ENCODE results near the gene SPRR2E.
"Not testable (repeated sequence)": the region's sequence is repeated elsewhere in the genome, so short reads cannot be mapped to it uniquely, and the experiment has no call there.

The SPRR2E gene

GRCh38 chr1:153125536-153125935 is 31.2 kb upstream of the SPRR2E start:
- H3K27ac ChIP-seq (ENCODE audit: low read length): no peak overlapping the region
- TF ChIP-seq EZH2phosphoT487 (IDR thresholded peaks at IDR 0.05; ENCODE audit: low read length) (no peak), EZH2 (optimal IDR thresholded peaks at IDR 0.05; ENCODE audit: low read depth, low read length) (no peak), CTCF (IDR thresholded peaks at IDR 0.05; ENCODE audit: low read length) (no peak)
- H3K4me2 ChIP-seq (ENCODE audit: low read depth, low read length): no peak overlapping the region
- DNase-seq: no peak
- H3K27me3 ChIP-seq (replicated peaks; ENCODE audit: insufficient read depth, low read length): no peaks in the 10 kb centered on the region
- no peaks in the 10 kb centered on the region for H3K9me3 ChIP-seq (replicated peaks; ENCODE audit: insufficient read depth, low read length)
- H3K9ac ChIP-seq (ENCODE audit: low read length): no peak overlapping the region
- H3K4me1 ChIP-seq (ENCODE audit: low read length): peaks cover 12% of the 10 kb centered on the region; the same call in 1 of the 2 replicates
- no peaks in the 10 kb centered on the region for H3F3A ChIP-seq (ENCODE audit: insufficient read depth, low read length)
- no peak overlapping the region for H2AFZ ChIP-seq (ENCODE audit: low read length)
- no peaks in the 10 kb centered on the region for H4K20me1 ChIP-seq (ENCODE audit: insufficient read depth, low read length)
- no peaks in the 10 kb centered on the region; the same call in 1 of the 2 replicates for H3K36me3 ChIP-seq (replicated peaks; ENCODE audit: insufficient read depth, low read length)
- no peaks in the 10 kb centered on the region for H3K79me2 ChIP-seq (ENCODE audit: low read length)
- no peaks in the 10 kb centered on the region for H3K9me2 ChIP-seq (replicated peaks; ENCODE audit: insufficient read depth, low read length)
- H3K4me3 ChIP-seq (ENCODE audit: low read length): no peak overlapping the region

GRCh38 chr1:153123793-153124192 is 29.5 kb upstream of the SPRR2E start:
- DNase-seq; H2AFZ ChIP-seq (ENCODE audit: low read length); H3K9me2 ChIP-seq (replicated peaks; ENCODE audit: insufficient read depth, low read length); H3K36me3 ChIP-seq (replicated peaks; ENCODE audit: insufficient read depth, low read length); H3K79me2 ChIP-seq (ENCODE audit: low read length); H3K9ac ChIP-seq (ENCODE audit: low read length); H3K27ac ChIP-seq (ENCODE audit: low read length); H3K9me3 ChIP-seq (replicated peaks; ENCODE audit: insufficient read depth, low read length); H3K27me3 ChIP-seq (replicated peaks; ENCODE audit: insufficient read depth, low read length); H3K4me3 ChIP-seq (ENCODE audit: low read length); H3K4me2 ChIP-seq (ENCODE audit: low read depth, low read length); H3F3A ChIP-seq (ENCODE audit: insufficient read depth, low read length); H4K20me1 ChIP-seq (ENCODE audit: insufficient read depth, low read length): not testable (repeated sequence)
- H3K4me1 ChIP-seq (ENCODE audit: low read length): peaks cover 12% of the 10 kb centered on the region; the same call in 1 of the 2 replicates

GRCh38 chr1:153122831-153123421 is 28.6 kb upstream of the SPRR2E start:
- H3K9me2 ChIP-seq (replicated peaks; ENCODE audit: insufficient read depth, low read length): no peaks in the 10 kb centered on the region
- no peaks in the 10 kb centered on the region; the same call in 1 of the 2 replicates for H3K36me3 ChIP-seq (replicated peaks; ENCODE audit: insufficient read depth, low read length)
- peak; percentile 86 for DNase-seq
- no peaks in the 10 kb centered on the region for H3K27me3 ChIP-seq (replicated peaks; ENCODE audit: insufficient read depth, low read length)
- H3K79me2 ChIP-seq (ENCODE audit: low read length): no peaks in the 10 kb centered on the region
- no peak overlapping the region for H3K4me3 ChIP-seq (ENCODE audit: low read length)
- H3K4me2 ChIP-seq (ENCODE audit: low read depth, low read length): no peak overlapping the region
- H3K9ac ChIP-seq (ENCODE audit: low read length): no peak overlapping the region
- no peak overlapping the region for H2AFZ ChIP-seq (ENCODE audit: low read length)
- no peaks in the 10 kb centered on the region for H3K9me3 ChIP-seq (replicated peaks; ENCODE audit: insufficient read depth, low read length)
- H3F3A ChIP-seq (ENCODE audit: insufficient read depth, low read length): no peaks in the 10 kb centered on the region
- peak overlapping the region; percentile 0; the same call in 1 of the 2 replicates for H3K27ac ChIP-seq (ENCODE audit: low read length)
- peaks cover 12% of the 10 kb centered on the region; the same call in 1 of the 2 replicates for H3K4me1 ChIP-seq (ENCODE audit: low read length)
- no peaks in the 10 kb centered on the region for H4K20me1 ChIP-seq (ENCODE audit: insufficient read depth, low read length)
- TF ChIP-seq CTCF (IDR thresholded peaks at IDR 0.05; ENCODE audit: low read length): no peak
- no peak for TF ChIP-seq EZH2 (optimal IDR thresholded peaks at IDR 0.05; ENCODE audit: low read depth, low read length)
- no peak for TF ChIP-seq EZH2phosphoT487 (IDR thresholded peaks at IDR 0.05; ENCODE audit: low read length)

- peaks cover 12% of the 10 kb centered on the region; the same call in 1 of the 2 replicates for H3K4me1 ChIP-seq (ENCODE audit: low read length)
- no peaks in the 10 kb centered on the region; the same call in 1 of the 2 replicates for H3K36me3 ChIP-seq (replicated peaks; ENCODE audit: insufficient read depth, low read length)
- no peak overlapping the region for H3K4me2 ChIP-seq (ENCODE audit: low read depth, low read length)
- H3K9me2 ChIP-seq (replicated peaks; ENCODE audit: insufficient read depth, low read length): no peaks in the 10 kb centered on the region
- H3K79me2 ChIP-seq (ENCODE audit: low read length): no peaks in the 10 kb centered on the region
- H3F3A ChIP-seq (ENCODE audit: insufficient read depth, low read length): no peaks in the 10 kb centered on the region
- no peak overlapping the region for H2AFZ ChIP-seq (ENCODE audit: low read length)
- H3K27ac ChIP-seq (ENCODE audit: low read length): no peak overlapping the region
- no peaks in the 10 kb centered on the region for H3K9me3 ChIP-seq (replicated peaks; ENCODE audit: insufficient read depth, low read length)
- DNase-seq: no peak
- no peak overlapping the region for H3K9ac ChIP-seq (ENCODE audit: low read length)
- no peaks in the 10 kb centered on the region for H4K20me1 ChIP-seq (ENCODE audit: insufficient read depth, low read length)
- TF ChIP-seq EZH2 (optimal IDR thresholded peaks at IDR 0.05; ENCODE audit: low read depth, low read length) (no peak), EZH2phosphoT487 (IDR thresholded peaks at IDR 0.05; ENCODE audit: low read length) (no peak), CTCF (IDR thresholded peaks at IDR 0.05; ENCODE audit: low read length) (no peak)
- H3K27me3 ChIP-seq (replicated peaks; ENCODE audit: insufficient read depth, low read length): no peaks in the 10 kb centered on the region
- no peak overlapping the region for H3K4me3 ChIP-seq (ENCODE audit: low read length)
These were observed 26.6 kb upstream of the SPRR2E start for GRCh38 chr1:153120945-153121344.

Data from MM.1S (cell line).